HAP-1 (cell line): ENCODE results near the gene PTRH1.
"Not testable (repeated sequence)": the region's sequence is repeated elsewhere in the genome, so short reads cannot be mapped to it uniquely, and the experiment has no call there.

Experiments
- DNase-seq, 2 experiments: peaks; one replicate each; pipeline ENCODE4 v3.0.0-alpha.2; 2016 to 2020; ENCODE audit warnings: low spot score in 2 of 2
- H3K27me3 ChIP-seq: fragments of 250-450 bp; sonication (Bioruptor Pico); 2 replicates; pipeline ENCODE4 v1.5.1; 2020; ENCODE audit warnings: low read depth, mild to moderate bottlenecking, moderate library complexity
- H3K36me3 ChIP-seq: fragments of 250-450 bp; sonication (Bioruptor Pico); replicated peaks from 2 replicates; pipeline ENCODE4 v1.5.1; 2020; ENCODE audit warnings: mild to moderate bottlenecking
- H3K4me1 ChIP-seq: fragments of 250-450 bp; sonication (Bioruptor Pico); 2 replicates; pipeline ENCODE4 v1.5.1; 2020; ENCODE audit warnings: mild to moderate bottlenecking
- H3K4me3 ChIP-seq: fragments of 250-450 bp; sonication (Bioruptor Pico); 2 replicates; pipeline ENCODE4 v1.5.1; 2020; ENCODE audit warnings: mild to moderate bottlenecking, moderate library complexity
- H3K9me3 ChIP-seq: fragments of 250-450 bp; sonication (Bioruptor Pico); 2 replicates; pipeline ENCODE4 v1.5.1; 2020; ENCODE audit warnings: mild to moderate bottlenecking, moderate library complexity
- in situ Hi-C: fragments of 300-500 bp; cut with MboI; formaldehyde crosslinking; loops from 3 replicates; pipeline ENCODE4 v1.14.3; 2020; ENCODE audit warnings: low sequenced_read_pairs, inconsistent platforms, mixed read lengths

PTRH1 gene

DNA sequence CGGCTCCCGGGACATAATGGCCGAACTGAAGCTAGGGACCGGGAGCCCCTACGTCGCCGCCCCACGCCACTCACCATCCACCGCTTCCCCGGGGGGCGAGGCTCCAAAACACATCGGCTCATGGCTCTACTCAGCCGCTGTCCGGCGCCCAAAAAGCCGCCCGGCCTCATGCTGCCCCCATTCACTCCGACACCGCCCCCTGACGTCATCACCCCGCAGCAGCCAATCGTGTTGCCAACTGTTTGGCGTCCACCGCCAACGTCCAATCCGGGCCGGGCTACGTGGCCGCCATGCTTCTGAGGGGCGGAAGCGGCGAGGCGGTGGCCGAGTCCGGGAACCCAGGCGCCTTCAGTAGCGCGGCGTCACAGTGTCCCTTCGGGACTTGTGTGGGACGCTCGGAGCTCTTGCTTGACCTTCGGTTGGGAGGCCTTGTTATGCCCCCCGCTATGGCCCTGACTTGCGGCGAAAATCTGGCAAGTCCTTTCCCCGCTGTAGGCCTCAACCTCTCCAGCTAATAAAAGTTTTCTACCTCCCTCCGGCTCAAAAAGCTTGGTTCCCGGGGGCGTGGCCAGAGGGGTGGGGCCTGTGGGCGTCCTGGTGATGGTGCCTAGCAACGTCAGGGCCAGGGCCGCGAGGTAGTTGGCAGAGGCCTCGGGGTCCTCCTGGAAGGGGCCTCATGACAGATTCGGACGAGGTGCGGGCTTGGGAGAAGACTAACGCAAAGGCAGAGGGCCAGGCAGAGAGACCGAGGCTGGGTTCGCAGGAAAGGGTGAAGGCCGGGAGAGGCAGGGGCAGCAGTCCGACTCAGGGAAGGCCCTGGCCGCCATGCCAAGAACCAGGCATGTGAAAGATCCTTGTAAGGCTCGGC, at the start of gene PTRH1, which contains the start of gene TTC16:
Gene PTRH1 (minus strand): TSS at position 194 of the 868 bp plus-strand sequence. CDS start 24 bp downstream, at position 170.
Gene TTC16 (plus strand): TSS at position 610 of the 868 bp plus-strand sequence. CDS start 67 bp downstream, at position 677.
- Histone ChIP-seq H3K4me3 (peak within 1 kb of the TSS; percentile 51), H3K27me3 (no peaks in the 10 kb centered on the region), H3K9me3 (no peaks in the 10 kb centered on the region), H3K4me1 (peaks cover 4% of the 10 kb centered on the region), H3K36me3 (no peaks in the 10 kb centered on the region)
- in situ Hi-C loops, result no loop called here
- peak; percentile 90 to 99 for DNase-seq

GRCh38 chr9:127763918-127764384, 48.5 kb upstream of the PTRH1 start:
- Histone ChIP-seq H3K36me3 (no peaks in the 10 kb centered on the region), H3K9me3 (no peaks in the 10 kb centered on the region), H3K4me1 (no peaks in the 10 kb centered on the region), H3K27me3 (peaks cover 5% of the 10 kb centered on the region; the same call in 1 of the 2 replicates), H3K4me3 (no peak overlapping the region)
- in situ Hi-C loops, result no loop called here
- DNase-seq, result peak in 1 of 2 experiments; percentile 41

- Histone ChIP-seq H3K27me3 (peaks cover 5% of the 10 kb centered on the region; the same call in 1 of the 2 replicates), H3K36me3 (no peaks in the 10 kb centered on the region), H3K4me3 (no peak overlapping the region), H3K4me1 (no peaks in the 10 kb centered on the region), H3K9me3 (no peaks in the 10 kb centered on the region)
- DNase-seq, result no peak
- in situ Hi-C loops, result no loop called here
Observed at GRCh38 chr9:127762111-127762676, 46.7 kb upstream of the PTRH1 start.

DNA sequence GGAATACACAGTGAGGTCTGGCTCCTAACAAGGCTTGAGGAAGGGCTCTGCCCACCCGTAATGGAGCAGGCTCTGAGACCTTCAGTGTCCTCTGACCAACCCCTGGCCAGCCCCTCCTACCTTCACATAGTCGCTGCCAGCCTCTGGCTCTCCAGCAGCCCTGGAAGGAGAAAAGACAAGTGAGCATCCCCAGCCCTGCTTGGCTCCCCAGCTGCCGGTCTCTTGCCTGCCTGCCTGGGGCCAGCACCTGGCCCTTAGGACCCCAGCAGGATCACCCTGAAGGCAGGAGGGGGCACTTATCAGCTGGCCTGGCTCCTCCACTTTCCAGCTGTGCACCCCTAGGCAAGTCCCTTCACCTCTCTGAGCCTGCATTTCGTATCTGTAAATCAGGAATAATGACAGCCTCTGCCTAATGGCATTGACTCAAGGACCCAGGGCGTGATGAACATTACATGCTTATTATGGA, 46.1 kb upstream of the PTRH1 start:
- H3K27me3 ChIP-seq, result peaks cover 5% of the 10 kb centered on the region; the same call in 1 of the 2 replicates
- in situ Hi-C loops, result no loop called here
- no peaks in the 10 kb centered on the region for H3K36me3 ChIP-seq
- no peak for DNase-seq
- no peak overlapping the region for H3K4me3 ChIP-seq
- no peaks in the 10 kb centered on the region for H3K9me3 ChIP-seq
- no peaks in the 10 kb centered on the region for H3K4me1 ChIP-seq

DNA sequence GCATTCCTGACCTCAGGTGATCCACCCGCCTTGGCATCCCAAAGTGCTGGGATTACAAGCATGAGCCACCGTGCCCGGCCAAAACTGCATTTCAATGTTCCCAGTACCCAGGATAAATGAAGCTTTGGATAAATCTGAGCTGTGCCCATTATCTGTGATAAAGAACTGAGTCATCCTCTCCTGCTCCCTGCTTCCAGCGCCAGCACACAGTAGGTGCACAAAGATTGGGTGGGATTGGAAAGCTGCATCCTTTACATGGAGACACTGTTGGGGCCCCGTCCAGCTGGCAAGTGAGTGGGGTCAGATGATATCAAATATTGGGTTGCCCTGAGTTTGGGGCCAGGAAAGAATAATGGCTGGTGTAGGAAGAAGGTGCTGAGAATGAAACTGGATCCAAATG, 45.6 kb upstream of the PTRH1 start:
- Histone ChIP-seq H3K4me1 (no peaks in the 10 kb centered on the region), H3K36me3 (no peaks in the 10 kb centered on the region), H3K27me3 (peaks cover 5% of the 10 kb centered on the region; the same call in 1 of the 2 replicates), H3K4me3 (no peak overlapping the region), H3K9me3 (no peaks in the 10 kb centered on the region)
- DNase-seq, result no peak
- in situ Hi-C loops, result no loop called here

DNA sequence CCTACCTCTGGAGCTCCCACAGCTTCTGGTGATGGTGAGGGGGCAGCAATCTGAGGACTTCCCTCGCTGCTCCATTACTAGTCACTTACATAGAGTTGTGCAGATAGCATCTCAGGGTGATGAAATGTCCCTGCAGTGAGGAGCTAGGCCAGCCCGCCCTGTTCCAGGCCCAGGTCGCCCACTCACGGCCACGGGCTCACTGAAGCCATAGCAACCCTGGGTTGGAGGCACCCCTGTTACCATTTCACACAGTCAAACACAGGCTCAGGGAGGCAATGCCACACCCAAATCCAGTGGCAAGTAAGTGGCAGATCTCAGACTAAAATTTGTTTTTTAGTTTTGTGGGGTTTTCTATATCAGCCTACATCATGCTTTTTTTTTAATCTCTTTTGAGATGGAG, 43.4 kb upstream of the PTRH1 start:
- Histone ChIP-seq H3K4me1 (no peaks in the 10 kb centered on the region), H3K27me3 (peaks cover 5% of the 10 kb centered on the region; the same call in 1 of the 2 replicates), H3K36me3 (no peaks in the 10 kb centered on the region), H3K4me3 (no peak overlapping the region), H3K9me3 (no peaks in the 10 kb centered on the region)
- in situ Hi-C loops, result no loop called here
- no peak for DNase-seq

DNA sequence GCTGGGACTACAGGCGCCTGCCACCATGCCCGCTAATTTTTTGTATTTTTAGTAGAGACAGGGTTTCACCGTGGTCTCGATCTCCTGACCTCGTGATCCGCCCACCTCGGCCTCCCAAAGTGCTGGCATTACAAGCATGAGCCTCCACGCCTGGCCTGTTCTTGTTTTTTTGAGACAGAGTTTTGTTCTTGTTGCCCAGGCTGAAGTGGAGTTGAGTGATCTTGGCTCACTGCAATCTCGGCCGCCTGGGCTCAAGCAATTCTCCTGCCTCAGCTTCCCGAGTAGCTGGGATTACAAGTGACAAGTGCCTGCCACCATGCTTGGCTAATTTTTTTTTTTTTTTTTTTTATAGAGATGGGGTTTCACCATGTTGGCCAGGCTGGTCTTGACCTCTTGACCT, 41.3 kb upstream of the PTRH1 start:
- H3K27me3 ChIP-seq, H3K36me3 ChIP-seq, in situ Hi-C loops, DNase-seq, H3K9me3 ChIP-seq, H3K4me1 ChIP-seq, H3K4me3 ChIP-seq: not testable (repeated sequence)

- H3K4me1 ChIP-seq, result no peaks in the 10 kb centered on the region
- H3K9me3 ChIP-seq, result no peaks in the 10 kb centered on the region
- H3K4me3 ChIP-seq, result no peak overlapping the region
- H3K36me3 ChIP-seq, result no peaks in the 10 kb centered on the region
- peaks cover 3% of the 10 kb centered on the region; the same call in 1 of the 2 replicates for H3K27me3 ChIP-seq
- no peak for DNase-seq
- in situ Hi-C loops, result no loop called here
Observed at GRCh38 chr9:127756233-127756632, 40.8 kb upstream of the PTRH1 start.

GRCh38 chr9:127755061-127756060, 39.9 kb upstream of the PTRH1 start:
- Histone ChIP-seq H3K36me3 (no peaks in the 10 kb centered on the region), H3K4me1 (no peaks in the 10 kb centered on the region), H3K4me3 (no peak overlapping the region), H3K9me3 (no peaks in the 10 kb centered on the region), H3K27me3 (peaks cover 3% of the 10 kb centered on the region; the same call in 1 of the 2 replicates)
- DNase-seq, result no peak
- in situ Hi-C loops, result no loop called here

DNA sequence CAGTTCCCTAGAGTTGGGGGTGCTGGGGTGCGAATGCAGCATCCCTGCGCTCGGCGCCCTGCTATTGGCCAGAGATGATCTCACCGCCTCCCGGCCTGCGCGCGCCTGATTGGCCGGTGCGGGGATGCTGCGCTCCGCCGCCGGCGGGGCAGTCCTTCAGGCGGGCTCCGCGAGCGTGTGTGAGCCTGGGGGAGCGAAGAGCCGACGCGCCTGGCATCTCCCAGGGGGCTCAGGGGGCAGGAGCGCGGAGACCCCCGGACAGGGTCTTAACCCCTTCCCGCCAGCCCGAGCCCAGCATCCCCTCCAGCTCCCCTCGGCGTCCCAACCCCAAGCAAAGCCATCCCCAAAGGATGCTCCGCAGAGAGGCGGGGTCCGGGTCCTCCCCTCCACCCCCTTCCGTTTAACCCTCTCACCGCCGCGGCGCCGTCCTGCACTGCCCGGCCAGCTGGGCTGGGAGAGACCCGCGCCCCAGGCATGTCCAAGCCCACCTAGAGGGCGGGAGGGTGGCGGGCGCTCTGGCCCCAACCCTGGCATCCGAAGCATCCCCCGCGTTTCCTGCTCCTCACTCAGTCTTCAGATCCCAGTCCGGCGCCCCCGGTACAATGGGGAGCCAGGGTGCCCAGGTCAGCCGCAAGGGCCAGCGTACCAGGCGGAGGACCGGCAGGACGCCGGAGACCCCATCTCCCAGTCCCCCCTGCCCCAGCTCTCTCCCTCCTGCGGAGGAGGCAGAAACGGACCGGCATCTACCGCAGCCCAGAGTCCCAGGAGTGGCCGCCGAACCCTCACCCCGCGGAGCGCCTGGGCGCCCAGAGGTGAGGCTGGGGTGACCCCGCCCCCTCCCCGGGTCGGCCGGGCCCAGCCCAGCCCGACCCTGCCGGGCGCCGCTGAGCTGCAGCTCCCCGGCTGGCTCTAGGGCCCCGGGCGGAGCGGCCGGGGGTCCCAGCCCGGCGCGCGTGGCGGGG, 38.9 kb upstream of the PTRH1 start:
- H3K27me3 ChIP-seq, result no peaks in the 10 kb centered on the region
- DNase-seq, result no peak
- no peaks in the 10 kb centered on the region for H3K4me1 ChIP-seq
- H3K9me3 ChIP-seq, result no peaks in the 10 kb centered on the region
- no peaks in the 10 kb centered on the region for H3K36me3 ChIP-seq
- H3K4me3 ChIP-seq, result no peak overlapping the region
- in situ Hi-C loops, result no loop called here

GRCh38 chr9:127753622-127754021, 38.2 kb upstream of the PTRH1 start:
- no peaks in the 10 kb centered on the region for H3K36me3 ChIP-seq
- H3K4me3 ChIP-seq, result no peak overlapping the region
- in situ Hi-C loops, result no loop called here

DNA sequence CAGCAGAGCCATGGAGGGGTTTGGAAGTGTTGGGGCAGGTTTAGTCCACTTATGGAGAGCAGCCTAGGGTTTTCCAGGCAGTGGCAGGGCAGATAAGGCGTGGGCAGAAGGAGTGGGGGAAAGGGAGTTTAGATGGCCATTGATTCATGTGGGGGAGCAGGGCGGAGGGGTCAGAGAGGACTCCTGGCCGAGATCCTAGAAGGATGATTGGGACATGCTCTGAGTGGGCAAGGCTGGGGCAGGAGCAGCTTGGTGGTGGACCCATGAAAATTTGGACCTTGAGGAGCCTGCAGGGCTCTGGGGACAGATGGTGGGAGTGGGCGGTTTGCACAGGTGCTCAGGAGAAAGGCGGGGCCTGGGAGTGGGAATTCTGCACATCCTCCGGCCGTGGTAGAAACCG, 37.7 kb upstream of the PTRH1 start:
- no peaks in the 10 kb centered on the region for H3K9me3 ChIP-seq
- H3K4me1 ChIP-seq, result no peaks in the 10 kb centered on the region
- no peaks in the 10 kb centered on the region for H3K36me3 ChIP-seq
- no peak overlapping the region for H3K4me3 ChIP-seq
- in situ Hi-C loops, result no loop called here
- H3K27me3 ChIP-seq, result no peaks in the 10 kb centered on the region
- DNase-seq, result no peak

More at GRCh38 chr9:127753622-127754021, 38.2 kb upstream of the PTRH1 start:
- no peaks in the 10 kb centered on the region for H3K9me3 ChIP-seq
- H3K4me1 ChIP-seq, result no peaks in the 10 kb centered on the region
- DNase-seq, result no peak
- no peaks in the 10 kb centered on the region for H3K27me3 ChIP-seq
